VCaP (cell line): ENCODE measurements around the gene ADI1.

Experiments
- H3K27ac ChIP-seq: fragments of 450-650 bp; 2 replicates; pipeline ENCODE4 v1.5.1; 2017
- TF ChIP-seq, protein P1 (sequence below): fragments of 450-650 bp; conservative IDR thresholded peaks from 2 replicates; pipeline ENCODE4 v1.5.1; 2017; ENCODE audit warnings: mild to moderate bottlenecking, moderate library complexity

ADI1 gene

DNA sequence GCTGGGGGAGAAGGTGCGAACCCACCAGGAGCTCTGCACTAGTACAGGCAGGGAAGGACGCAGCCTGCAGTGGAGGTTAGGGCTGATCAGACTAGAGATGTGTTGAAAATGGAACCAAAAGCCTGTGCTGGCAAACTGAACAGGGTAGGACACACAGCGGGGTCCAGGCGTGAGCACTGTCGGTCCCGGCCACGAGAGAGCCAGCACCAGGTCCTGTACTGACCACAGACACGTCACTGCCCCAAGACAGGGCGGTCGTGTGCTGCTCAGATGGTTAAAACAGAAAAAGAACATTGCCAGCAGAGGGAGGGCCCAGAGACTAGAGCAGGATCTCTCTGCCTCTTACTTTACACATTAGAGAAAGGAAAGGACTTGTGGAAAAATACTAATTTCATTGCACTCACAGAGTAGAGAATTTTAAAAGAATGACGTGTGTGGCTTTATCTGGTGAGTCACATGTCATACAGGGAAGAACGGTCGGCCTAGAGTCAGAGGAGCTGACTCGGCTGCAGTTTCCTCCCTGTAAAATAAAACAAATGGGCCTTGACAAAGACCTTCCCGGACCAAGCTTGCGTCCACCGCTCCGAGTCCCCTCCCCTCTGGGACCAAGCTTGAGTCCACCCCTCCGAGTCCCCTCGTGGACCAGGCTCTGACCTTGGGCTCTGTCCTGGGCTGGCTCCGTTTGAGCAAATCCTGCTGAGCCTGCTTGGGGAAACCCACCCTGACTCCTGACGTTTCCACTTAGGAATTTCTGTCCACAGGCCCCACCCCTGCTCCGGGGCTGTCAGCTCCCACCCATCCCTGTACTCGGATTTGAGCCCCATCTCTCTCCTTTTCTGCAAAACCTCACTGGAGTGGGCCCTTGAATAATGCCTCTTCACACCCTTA is 16.7 kb upstream of the ADI1 start:
- TF ChIP-seq, protein P1, sequence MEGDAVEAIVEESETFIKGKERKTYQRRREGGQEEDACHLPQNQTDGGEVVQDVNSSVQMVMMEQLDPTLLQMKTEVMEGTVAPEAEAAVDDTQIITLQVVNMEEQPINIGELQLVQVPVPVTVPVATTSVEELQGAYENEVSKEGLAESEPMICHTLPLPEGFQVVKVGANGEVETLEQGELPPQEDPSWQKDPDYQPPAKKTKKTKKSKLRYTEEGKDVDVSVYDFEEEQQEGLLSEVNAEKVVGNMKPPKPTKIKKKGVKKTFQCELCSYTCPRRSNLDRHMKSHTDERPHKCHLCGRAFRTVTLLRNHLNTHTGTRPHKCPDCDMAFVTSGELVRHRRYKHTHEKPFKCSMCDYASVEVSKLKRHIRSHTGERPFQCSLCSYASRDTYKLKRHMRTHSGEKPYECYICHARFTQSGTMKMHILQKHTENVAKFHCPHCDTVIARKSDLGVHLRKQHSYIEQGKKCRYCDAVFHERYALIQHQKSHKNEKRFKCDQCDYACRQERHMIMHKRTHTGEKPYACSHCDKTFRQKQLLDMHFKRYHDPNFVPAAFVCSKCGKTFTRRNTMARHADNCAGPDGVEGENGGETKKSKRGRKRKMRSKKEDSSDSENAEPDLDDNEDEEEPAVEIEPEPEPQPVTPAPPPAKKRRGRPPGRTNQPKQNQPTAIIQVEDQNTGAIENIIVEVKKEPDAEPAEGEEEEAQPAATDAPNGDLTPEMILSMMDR = no peak
- no peak overlapping the region for H3K27ac ChIP-seq

GRCh38 chr2:3535467-3535793 is 16.1 kb upstream of the ADI1 start:
- no peak overlapping the region for H3K27ac ChIP-seq
- TF ChIP-seq, protein P1 = no peak

- H3K27ac ChIP-seq = peak overlapping the region; percentile 74; the same call in 1 of the 2 replicates
- TF ChIP-seq, protein P1 = no peak
These were observed 15.0 kb upstream of the ADI1 start for GRCh38 chr2:3534251-3534814.

GRCh38 chr2:3533836-3534235 is 14.5 kb upstream of the ADI1 start:
- peak overlapping the region; percentile 74 for H3K27ac ChIP-seq
- TF ChIP-seq, protein P1 = no peak

- peak overlapping the region; percentile 74 for H3K27ac ChIP-seq
- TF ChIP-seq, protein P1 = no peak
These were observed 13.6 kb upstream of the ADI1 start for GRCh38 chr2:3532941-3533340.

- TF ChIP-seq, protein P1 = no peak
These were observed 10.1 kb upstream of the ADI1 start for GRCh38 chr2:3529316-3530025.

More at GRCh38 chr2:3529316-3530025, 10.1 kb upstream of the ADI1 start:
- H3K27ac ChIP-seq = no peak overlapping the region
